HG02759 (cell line): ENCODE measurements around the gene BBIP1.

ENCODE experiments used
- ATAC-seq: cut with Tn5 transposase; IDR thresholded peaks from one replicate; pipeline ENCODE4 v1.9.1; 2021; ENCODE audit warnings: mild to moderate bottlenecking, moderate library complexity; ENCODE audit not compliant: unreplicated experiment

The BBIP1 gene

GRCh38 chr10:110885932-110886674 lies 32.9 kb downstream of the BBIP1 start:
- no peak for ATAC-seq

GRCh38 chr10:110883924-110884323 lies 35.1 kb downstream of the BBIP1 start:
- no peak for ATAC-seq

- no peak for ATAC-seq
These were observed 37.1 kb downstream of the BBIP1 start for GRCh38 chr10:110881905-110882304.

GRCh38 chr10:110881247-110881646 lies 37.7 kb downstream of the BBIP1 start:
- no peak for ATAC-seq

GRCh38 chr10:110880012-110880411 lies 39.0 kb downstream of the BBIP1 start:
- ATAC-seq: no peak

GRCh38 chr10:110876788-110877187 lies 42.2 kb downstream of the BBIP1 start:
- ATAC-seq: no peak

- no peak for ATAC-seq
These were observed 43.0 kb downstream of the BBIP1 start for GRCh38 chr10:110876000-110876399.

GRCh38 chr10:110873951-110874350 lies 45.0 kb downstream of the BBIP1 start:
- ATAC-seq: no peak

- no peak for ATAC-seq
These were observed 45.7 kb downstream of the BBIP1 start for GRCh38 chr10:110872984-110873923.

GRCh38 chr10:110872145-110872983 lies 46.6 kb downstream of the BBIP1 start:
- ATAC-seq: peak; percentile 47

GRCh38 chr10:110871298-110872084 lies 47.5 kb downstream of the BBIP1 start, which contains the start of gene PDCD4:
Gene PDCD4, plus strand, starts transcription at chr10:110871928. Its CDS starts 4,100 bp downstream, at chr10:110876028.
- peak; percentile 82 for ATAC-seq

GRCh38 chr10:110870823-110871297 lies 48.1 kb downstream of the BBIP1 start:
- ATAC-seq: no peak

GRCh38 chr10:110868981-110869380 lies 50.0 kb downstream of the BBIP1 start:
- ATAC-seq: no peak

GRCh38 chr10:110867807-110868465 lies 51.0 kb downstream of the BBIP1 start:
- ATAC-seq: no peak

- peak; percentile 27 for ATAC-seq
These were observed 51.8 kb downstream of the BBIP1 start for GRCh38 chr10:110867011-110867806.

- no peak for ATAC-seq
These were observed 53.0 kb downstream of the BBIP1 start for GRCh38 chr10:110865809-110866482.

- no peak for ATAC-seq
These were observed 53.7 kb downstream of the BBIP1 start for GRCh38 chr10:110865186-110865808.
